ENCODE data around the gene ZNF397.
"Not testable (repeated sequence)": the region's sequence is repeated elsewhere in the genome, so short reads cannot be mapped to it uniquely, and the experiment has no call there.

Gene ZNF397

DNA sequence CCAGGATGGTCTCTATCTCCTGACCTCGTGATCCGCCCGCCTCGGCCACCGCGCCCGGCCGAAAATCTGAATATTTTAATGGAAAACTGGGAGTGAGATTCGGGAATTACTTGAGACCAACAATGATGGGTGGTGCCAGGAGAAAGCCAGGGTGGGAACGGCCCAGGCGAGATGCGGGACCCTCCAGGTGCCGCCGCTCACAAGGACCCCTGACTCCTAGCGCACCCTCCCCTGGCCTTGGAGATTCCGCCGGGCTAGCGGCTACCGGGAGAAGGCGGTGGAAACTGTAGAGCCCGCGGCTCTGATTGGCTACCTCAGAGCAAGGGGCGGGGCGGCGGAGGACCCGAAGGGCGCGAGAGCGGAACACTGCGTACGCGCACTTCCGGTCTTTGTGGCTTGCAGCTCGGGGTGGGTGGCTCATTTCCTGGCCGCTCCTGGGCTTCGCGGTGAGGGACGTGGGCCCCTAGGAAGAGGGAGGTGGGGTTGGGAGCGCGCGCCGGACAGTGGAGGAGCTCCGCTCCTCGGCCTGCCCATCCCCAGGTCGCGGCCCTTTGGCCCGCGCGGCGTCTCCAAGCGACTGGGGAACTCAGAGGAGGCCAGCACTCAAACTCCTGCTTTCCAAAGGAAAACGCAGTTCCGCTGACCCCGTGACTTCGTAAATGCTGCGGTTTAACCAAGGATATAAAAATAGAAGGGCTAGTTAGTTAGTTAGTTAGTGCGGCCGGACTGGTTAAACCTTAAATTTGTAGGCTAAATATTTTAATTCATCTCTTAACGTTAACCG lies at the start of gene ZNF397:
Gene ZNF397, plus strand, starts transcription at position 371 of the 784 bp plus-strand sequence. CDS start 1,437 bp downstream, outside the sequence.
- DNase-seq = peak; percentile 81

DNA sequence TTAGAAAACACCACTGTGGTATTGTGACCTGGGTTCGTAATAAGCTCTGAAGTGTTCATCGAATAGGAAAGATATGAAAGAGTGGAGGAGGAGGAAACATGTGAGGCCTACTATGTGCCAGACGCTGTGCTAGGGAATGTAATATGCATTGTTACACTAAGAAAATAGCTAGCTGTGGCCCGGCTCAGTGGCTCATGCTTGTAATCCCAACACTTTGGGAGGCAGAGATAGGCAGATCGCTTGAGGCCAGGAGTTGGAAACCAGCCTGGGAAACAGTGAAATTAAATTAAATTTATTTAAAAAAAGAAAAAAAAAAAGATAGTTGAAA lies 49.2 kb upstream of the ZNF397 start:
- DNase-seq = no peak

DNA sequence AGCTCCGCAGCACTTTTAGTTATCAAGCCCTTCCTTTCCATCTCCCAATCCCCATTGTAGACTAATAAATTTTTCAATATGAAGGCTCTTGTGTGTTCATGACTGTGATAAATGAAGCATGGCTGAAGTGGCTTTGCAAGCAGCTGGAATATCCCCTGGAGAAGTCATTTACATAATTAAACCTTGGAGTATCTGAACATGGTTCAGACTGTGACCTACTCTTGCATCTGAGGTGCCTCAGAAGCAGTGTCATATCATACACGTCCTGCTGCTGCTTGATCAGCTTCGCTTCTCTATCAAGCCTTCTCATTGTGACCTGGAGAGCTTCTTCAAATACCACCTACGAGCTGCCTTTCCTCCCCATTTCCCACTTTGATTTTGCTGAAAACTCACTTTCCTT lies 48.4 kb upstream of the ZNF397 start:
- no peak for DNase-seq

DNA sequence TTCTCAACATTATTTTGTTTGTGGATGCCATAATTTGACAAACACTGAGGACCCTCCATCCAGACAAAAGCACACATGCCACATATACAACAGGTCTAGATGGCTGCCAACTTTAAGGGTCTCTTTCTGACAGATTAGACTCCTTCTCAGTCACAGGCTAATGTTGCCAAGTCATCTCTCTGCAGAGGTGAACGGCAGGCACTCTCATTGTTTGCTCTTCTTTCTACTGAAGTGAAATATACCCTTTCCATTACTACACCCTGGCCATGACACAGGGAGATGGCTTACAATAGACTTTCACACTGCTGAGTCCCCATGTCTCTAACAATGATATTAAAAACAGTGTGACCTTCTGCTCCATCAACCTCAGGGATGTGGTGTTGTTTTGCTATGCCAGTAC lies 47.5 kb upstream of the ZNF397 start:
- no peak for DNase-seq

DNA sequence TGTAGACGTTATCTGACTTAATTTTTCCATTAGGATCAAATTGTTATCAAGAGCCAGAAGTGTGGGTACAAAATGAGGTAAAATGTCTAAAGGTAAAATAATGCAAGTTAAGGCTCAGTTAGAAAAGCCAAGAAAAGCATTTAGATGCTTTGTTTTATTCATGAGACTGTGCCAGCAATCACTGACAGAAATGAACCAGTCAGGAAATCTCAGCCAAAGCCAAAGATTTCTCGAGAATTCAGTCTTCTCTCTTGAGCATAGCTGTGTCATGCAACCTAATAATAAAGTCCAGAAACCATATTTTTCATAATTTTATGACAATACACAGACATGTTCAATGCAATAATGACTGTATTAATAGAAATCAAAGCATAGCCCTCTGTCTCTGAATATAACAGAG lies 43.5 kb upstream of the ZNF397 start:
- DNase-seq = no peak

DNA sequence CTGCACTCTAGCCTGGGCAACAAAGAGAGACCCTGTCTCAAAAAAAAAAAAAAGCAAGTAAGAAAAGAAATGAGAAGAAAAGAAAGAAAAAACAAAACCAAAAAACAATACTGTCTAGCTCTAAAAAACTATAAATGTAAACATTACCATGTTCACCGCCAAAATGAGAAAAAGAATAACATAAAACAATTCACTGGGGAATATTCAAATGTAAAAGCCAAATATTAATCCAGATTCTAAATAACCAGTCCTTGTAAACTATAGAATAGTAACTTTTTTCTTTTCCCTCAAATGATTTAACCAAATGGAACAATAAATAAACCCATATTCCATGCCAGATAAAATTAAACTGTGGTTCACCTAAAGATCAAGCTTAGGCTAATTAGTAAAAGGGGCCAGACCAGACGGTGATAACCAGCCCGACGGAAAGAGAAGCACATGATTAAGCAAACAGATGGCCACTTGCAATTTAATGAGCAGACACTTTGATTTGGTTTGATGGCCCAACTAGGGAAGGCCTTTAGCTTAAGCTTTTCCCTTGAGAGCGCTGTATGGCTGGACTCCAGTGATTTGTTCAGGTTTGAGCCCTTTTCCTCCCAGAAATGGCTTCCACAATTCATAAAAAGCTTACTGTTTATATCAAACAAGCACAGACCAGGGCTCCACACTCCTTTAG lies 39.4 kb upstream of the ZNF397 start:
- no peak for DNase-seq

DNA sequence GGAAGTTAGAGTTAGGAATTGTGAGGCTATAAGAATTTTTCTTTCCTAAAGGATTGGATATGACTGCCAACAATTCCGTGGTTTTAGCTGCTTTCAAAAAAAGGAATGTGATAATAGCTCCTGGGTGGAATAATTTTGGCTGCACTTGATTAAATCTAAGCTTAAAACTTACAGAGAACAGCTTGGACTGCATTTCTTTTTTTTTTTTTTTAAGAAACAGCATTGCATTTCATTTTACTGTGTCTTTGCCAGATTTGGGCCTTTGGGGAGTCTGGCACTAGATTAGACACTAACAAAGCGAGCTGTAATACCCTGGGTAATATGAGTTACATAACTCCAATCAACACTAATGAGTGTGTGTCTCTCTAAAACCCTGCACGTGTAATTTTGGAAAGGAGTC lies 37.8 kb upstream of the ZNF397 start:
- no peak for DNase-seq

DNA sequence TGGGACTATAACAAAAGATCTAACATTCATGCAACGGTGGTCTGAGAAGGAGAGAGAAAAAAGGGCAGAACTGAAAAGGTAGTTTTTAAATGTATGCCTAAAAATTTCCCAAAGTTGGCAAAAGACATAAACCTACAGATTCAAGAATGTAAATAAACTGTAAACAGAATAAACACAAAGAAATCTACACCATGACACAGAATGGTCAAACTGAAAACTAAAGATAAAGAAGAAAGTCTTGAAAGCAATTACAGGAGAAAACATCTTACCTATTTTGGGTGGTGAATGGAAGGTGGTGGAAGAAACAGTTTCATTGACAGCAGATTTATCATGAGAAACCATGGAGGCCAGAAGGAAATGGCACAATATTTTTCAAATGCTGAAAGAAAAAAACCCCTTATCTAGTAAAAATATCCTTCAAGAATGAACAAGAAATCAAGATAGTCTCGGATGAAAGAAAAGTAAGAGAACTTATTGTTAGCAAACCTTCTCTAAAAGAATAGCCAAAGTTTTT lies 35.6 kb upstream of the ZNF397 start:
- DNase-seq = no peak

DNA sequence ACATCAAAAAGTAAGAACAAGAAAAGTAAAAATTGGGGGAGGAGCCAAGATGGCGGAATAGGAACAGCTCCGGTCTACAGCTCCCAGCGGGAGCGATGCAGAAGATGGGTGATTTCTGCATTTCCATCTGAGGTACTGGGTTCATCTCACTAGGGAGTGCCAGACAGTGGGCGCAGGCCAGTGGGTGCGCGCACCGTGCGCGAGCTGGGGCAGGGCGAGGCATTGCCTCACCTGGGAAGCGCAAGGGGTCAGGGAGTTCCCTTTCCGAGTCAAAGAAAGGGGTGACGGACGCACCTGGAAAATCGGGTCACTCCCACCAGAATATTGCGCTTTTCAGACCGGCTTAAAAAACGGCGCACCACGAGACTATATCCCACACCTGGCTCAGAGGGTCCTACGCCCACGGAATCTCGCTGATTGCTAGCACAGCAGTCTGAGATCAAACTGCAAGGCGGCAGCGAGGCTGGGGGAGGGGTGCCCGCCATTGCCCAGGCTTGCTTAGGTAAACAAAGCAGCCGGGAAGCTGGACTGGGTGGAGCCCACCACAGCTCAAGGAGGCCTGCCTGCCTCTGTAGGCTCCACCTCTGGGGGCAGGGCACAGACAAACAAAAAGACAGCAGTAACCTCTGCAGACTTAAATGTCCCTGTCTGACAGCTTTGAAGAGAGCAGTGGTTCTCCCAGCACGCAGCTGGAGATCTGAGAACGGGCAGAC lies 34.9 kb upstream of the ZNF397 start:
- not testable (repeated sequence) for DNase-seq

DNA sequence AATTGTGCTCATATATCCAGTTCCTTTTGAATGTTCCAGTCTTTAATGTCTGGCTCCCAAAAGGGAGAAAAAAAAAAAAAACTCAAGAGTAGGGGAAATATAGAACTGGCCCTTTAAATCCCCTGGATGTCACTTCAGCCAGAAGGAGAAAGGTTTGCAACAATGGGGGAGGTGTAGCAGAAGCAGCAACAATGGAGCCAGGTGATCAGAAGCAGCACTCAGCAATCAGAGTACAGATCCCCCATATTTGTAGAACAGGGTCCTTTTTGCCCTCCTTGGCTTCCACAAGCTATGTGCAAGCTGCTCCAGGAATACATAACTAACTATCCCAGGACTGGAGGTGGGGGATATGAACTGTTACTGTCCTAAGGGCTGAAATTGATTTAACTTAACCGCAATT lies 25.8 kb upstream of the ZNF397 start:
- no peak for DNase-seq

DNA sequence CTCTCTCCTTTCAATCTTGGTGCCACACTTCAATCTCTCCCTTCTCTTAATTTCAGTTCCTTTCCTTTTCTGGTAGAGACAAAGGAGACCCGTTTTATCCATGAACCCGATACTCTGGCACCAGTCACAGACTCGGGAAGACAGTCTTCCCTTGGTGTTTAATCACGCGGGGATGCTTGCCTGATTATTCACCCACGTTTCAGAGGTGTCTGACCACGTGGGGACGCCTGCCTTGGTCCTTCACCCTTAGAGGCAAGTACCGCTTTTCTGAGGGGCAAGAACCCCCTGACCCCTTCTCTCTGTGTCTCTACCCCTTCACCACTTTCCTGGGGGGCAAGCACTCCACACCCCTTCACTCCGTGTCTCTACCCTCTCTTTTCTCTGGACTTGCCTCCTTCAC lies 24.2 kb upstream of the ZNF397 start:
- DNase-seq = not testable (repeated sequence)

DNA sequence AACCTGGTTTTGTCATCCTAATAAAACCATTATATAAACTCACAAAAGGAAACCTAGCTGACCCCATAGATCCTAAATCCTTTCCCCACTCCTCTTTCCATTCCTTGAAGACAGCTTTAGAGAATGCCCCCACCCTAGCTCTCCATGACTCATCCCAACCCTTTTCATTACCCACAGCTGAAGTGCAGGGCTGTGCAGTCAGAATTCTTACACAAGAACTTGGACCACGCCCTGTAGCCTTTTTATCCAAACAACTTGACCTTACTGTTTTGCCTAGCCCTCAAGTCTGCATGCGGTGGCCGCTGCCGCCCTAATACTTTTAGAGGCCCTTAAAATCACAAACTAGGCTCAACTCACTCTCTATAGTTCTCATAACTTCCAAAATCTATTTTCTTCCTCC lies 21.5 kb upstream of the ZNF397 start:
- DNase-seq = not testable (repeated sequence)

DNA sequence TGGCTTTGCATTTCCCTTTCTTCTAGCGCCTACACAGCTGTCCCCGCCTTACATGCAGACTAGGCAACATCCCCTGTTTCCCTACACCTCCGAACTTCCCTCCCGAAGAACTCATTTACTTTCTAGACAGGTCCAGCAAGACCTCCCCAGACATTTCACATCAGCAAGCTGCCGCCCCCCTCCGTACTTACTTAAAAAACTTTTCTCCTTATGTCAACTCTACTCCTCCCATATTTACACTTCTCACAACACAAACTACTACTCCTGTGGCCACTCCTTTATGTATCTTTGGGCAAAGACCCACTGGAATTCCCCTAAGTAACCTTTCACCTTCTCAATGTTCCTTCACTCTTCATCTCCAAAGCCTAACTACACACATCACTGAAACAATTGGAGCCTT lies 20.4 kb upstream of the ZNF397 start:
- no peak for DNase-seq

DNA sequence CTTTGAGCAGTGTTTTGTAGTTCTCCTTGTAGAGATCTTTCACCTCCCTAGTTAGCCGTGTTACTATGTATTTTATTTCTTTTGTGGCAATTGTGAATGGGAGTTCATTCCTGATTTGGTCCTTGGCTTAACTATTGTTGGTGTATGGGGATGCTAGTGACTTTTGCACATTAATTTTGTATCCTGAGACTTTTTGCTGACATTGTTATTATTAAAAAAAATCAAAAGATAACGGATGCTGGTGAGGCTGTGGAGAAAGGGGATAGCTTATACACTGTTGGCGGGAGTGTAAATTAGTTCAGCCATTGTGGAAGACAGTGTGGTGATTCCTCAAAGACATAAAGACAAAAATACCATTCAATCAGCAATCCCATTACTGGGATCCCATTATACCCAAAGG lies 17.0 kb upstream of the ZNF397 start:
- no peak for DNase-seq

DNA sequence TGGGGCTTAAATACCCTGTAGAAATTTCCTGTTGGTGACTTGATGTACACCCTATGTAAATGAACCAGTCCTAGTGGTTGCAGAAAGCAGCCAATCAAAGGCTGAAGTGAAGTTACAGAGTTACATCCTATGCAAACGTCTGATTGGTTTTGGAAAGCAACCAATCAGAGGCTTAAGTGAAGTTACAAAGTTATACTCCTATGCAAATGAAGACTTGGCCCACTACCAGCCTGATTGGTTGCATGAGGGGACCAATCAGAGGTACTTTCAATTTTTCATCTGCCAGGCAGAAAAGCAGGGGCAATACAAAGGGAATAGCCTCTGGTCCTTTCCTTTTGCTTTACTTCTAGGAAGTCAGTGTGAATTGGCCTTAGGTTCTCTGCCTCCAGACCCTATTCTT lies 13.6 kb upstream of the ZNF397 start:
- DNase-seq = no peak

DNA sequence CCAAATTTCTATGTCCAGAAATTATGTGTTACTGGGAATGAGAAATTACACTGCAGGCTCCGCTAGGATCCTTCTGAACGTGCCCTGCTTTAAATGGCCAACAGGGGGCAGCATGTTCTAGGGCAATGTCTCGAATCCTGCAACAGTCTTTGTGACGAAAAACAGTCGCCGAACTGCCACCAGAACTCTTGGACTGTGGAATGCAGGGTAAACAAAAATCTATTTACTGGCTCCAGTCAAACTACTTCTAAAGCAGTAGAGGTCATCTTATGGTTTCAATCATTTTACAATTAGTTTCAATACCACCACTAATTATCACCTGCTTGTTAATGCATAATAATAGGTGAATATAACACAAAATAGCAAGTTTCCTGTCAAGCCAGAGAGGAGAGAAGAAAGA lies 9.8 kb upstream of the ZNF397 start:
- no peak for DNase-seq

DNA sequence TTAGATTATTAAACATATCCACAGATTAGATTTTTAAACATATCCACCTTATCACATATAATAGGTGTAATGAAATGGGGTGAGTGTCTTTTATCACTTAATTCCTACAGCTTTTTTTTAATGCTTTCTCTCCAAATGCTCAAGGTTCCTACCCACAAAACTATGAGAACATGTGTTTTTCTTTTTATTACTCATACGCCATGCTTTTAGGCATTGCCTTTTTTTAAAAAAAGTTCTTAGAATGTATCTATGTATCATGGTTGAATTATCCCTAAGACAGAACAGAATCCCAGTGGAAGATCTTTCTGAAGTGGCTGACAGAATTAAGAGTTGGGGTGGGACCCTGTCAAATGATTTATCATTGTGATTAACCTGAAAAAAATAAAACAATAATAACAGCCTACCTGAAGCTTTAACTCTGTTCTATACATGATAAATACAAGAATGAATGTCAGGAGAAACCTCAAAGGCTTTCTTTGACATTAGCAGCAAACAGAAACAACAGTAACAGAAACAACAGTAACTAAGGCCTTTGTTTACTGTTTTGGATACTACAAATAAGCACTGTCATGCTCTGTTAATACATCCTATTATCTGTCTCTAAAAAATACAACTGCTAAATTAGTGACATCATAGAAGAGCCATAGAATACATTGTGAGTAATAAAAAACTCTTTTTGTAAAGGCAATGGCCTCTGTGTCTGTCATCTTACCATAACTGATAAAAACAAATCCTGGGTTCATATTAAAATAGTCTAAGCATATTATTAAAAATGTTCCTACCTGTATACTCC lies 4.1 kb upstream of the ZNF397 start:
- no peak for DNase-seq

DNA sequence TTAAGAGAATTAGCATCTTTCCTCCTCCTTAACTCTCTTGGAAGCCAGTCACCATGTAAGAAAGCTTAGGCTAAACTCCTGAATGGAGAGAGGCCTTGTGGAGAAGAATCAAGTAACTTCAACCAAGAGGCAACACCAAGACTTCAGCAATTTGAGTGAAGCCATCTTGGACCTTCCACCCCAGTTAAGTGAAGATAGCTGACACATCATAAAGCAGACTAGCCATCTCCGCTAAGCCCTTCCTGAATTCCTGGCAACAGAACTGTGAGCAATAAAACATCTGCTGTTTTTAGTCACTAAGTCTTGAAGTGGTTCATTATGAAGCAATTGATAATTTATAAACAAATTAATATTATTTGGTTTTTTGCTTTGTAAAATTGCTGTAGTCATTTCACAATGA lies 1.5 kb upstream of the ZNF397 start:
- DNase-seq = no peak

DNA sequence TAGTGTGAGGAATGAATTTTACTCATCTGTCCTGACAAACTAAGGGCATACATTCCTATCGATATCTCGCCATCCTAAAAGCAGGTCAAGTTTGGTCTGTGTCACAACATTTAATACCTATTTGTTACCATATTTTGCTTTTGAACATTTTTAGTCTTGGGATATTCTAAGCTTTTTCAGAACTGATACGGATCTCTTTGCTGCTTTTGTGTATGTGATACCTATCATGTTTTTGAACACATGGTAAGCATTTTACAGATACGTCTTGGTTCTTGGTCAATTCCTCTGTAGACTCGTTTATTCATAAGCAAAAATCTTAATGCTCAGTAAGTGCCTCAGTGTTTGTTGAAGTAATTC lies 592 bp downstream of the ZNF397 start:
- DNase-seq = no peak

DNA sequence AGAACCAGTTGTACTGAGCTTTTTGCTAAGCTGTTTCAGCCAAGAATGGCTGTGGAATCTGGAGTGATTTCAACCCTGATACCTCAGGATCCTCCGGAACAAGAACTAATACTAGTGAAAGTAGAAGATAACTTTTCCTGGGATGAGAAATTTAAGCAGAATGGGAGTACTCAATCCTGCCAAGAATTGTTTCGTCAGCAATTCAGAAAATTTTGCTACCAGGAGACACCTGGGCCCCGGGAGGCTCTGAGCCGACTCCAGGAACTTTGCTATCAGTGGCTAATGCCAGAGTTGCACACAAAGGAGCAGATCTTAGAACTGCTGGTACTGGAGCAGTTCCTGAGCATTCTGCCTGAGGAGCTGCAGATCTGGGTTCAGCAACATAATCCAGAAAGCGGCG lies 1.6 kb downstream of the ZNF397 start:
- DNase-seq = no peak

DNA sequence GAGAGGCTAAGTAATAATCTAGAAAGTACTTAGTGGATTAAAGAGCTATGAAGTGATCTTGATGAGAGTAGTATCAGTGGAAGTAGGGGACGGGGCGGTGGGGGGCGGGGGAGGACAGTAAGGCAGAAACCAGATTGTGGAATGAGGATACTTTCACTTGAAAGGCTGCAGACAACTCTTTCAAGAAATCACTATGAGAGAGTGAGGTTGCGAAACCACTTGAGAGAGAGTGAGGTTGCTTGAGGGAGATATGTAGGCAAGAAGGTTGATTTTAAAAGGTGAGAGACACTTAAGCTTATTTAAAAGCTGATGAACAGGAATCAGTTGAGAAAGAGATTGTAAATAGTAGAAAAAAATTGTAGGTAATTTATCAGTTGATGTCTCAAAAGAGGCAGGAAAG lies 3.8 kb downstream of the ZNF397 start:
- no peak for DNase-seq

DNA sequence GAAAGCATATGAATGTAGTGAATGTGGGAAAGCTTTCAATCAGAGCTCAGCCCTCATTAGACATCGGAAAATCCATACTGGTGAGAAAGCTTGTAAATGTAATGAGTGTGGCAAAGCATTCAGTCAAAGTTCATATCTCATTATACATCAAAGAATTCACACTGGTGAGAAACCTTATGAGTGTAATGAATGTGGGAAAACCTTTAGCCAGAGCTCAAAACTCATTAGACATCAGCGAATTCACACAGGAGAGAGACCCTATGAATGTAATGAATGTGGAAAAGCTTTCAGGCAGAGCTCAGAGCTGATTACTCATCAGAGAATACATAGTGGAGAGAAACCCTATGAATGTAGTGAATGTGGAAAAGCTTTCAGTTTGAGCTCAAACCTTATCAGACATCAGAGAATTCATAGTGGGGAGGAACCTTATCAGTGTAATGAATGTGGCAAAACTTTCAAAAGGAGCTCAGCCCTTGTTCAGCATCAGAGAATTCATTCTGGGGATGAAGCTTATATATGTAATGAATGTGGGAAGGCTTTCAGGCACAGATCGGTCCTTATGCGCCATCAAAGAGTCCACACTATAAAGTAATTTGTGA lies 5.0 kb downstream of the ZNF397 start:
- no peak for DNase-seq

DNA sequence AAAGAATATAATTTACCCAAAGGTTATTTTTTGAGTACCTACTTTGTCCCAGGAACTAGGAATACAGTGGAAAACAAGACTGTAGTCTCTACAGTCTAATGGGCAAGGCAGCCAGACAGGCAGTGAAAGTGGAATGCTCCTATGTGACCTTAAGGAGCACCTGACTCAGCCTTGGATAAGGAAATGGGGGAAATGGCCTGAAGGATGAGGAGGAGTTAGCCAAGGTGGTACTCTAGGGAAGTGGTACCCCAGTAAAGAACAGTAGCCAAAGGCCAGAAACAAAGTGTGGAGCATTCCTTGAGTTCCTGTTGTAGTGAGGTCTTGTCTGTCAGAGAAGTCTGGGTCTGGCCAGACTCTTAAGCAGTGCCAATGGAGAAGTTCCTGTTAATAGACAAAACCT lies 6.0 kb downstream of the ZNF397 start:
- no peak for DNase-seq

Measured in T1000 (cell line).